ENCODE results near the gene LMNB1. TPM values are rescaled to one million over a fixed set of nuclear protein-coding genes. Genes with fewer than 3 reads are reported as not detected.
"Not testable (repeated sequence)": the region's sequence is repeated elsewhere in the genome, so short reads cannot be mapped to it uniquely, and the experiment has no call there.

Gene LMNB1
- polyA plus RNA-seq (ENCODE audit: insufficient read depth in 1 of 5, insufficient read length in 5 of 5, low replicate concordance in 1 of 5), result 100 to 1,000 TPM in 2 of 5 donors, 10 to 100 TPM in 3; 78.4 to 145 (median 93.5) TPM
- long read RNA-seq, donor 1, transcript LMNB1-201 (11 exons, 2,878 nt), result major isoform, 16 of 75 reads
- long read RNA-seq, donor 1, transcript LMNB1-202 (6 exons, 1,572 nt), result minor isoform, 5 of 75 reads
- long read RNA-seq, donor 1, partial matches to known transcripts, result 54 of 75 reads
- long read RNA-seq, donor 1, other reads (novel, unspliced or antisense), result 0 of 75 reads
- long read RNA-seq, donor 2, transcript LMNB1-201 (11 exons, 2,878 nt), result major isoform, 17 of 32 reads
- long read RNA-seq, donor 2, partial matches to known transcripts, result 13 of 32 reads
- long read RNA-seq, donor 2, other reads (novel, unspliced or antisense), result 0 of 32 reads
- long read RNA-seq, donor 3, transcript LMNB1-201 (11 exons, 2,878 nt), result major isoform, 14 of 37 reads
- long read RNA-seq, donor 3, partial matches to known transcripts, result 22 of 37 reads
- long read RNA-seq, donor 3, other reads (novel, unspliced or antisense), result 0 of 37 reads
- long read RNA-seq, donor 4, transcript LMNB1-201 (11 exons, 2,878 nt), result major isoform, 7 of 12 reads
- long read RNA-seq, donor 4, partial matches to known transcripts, result 5 of 12 reads
- long read RNA-seq, donor 4, other reads (novel, unspliced or antisense), result 0 of 12 reads
- long read RNA-seq, donor 5, transcript LMNB1-201 (11 exons, 2,878 nt), result major isoform, 24 of 44 reads
- long read RNA-seq, donor 5, partial matches to known transcripts, result 18 of 44 reads
- long read RNA-seq, donor 5, other reads (novel, unspliced or antisense), result 0 of 44 reads
- long read RNA-seq, donor 6, transcript LMNB1-201 (11 exons, 2,878 nt), result major isoform, 12 of 24 reads
- long read RNA-seq, donor 6, partial matches to known transcripts, result 10 of 24 reads
- long read RNA-seq, donor 6, other reads (novel, unspliced or antisense), result 0 of 24 reads
- long read RNA-seq, donor 7, transcript LMNB1-201 (11 exons, 2,878 nt), result major isoform, 10 of 28 reads
- long read RNA-seq, donor 7, partial matches to known transcripts, result 17 of 28 reads
- long read RNA-seq, donor 7, other reads (novel, unspliced or antisense), result 0 of 28 reads
- long read RNA-seq, donor 8, transcript LMNB1-201 (11 exons, 2,878 nt), result major isoform, 8 of 13 reads
- long read RNA-seq, donor 8, partial matches to known transcripts, result 5 of 13 reads
- long read RNA-seq, donor 8, other reads (novel, unspliced or antisense), result 0 of 13 reads

- peak; percentile 96 to 97 for DNase-seq
These were observed at the start of gene LMNB1 for GRCh38 chr5:126776499-126777256. Gene LMNB1, plus strand, starts transcription at chr5:126777136. Its CDS starts 373 bp downstream, at chr5:126777509.

GRCh38 chr5:126732716-126733115, 44.2 kb upstream of the LMNB1 start:
- no peak for DNase-seq

GRCh38 chr5:126734573-126734972, 42.4 kb upstream of the LMNB1 start:
- DNase-seq, result not testable (repeated sequence)

- no peak for DNase-seq
These were observed 40.8 kb upstream of the LMNB1 start for GRCh38 chr5:126736141-126736540.

- no peak for DNase-seq
These were observed 35.6 kb upstream of the LMNB1 start for GRCh38 chr5:126741361-126741760.

- no peak for DNase-seq
These were observed 34.5 kb upstream of the LMNB1 start for GRCh38 chr5:126742425-126742824.

GRCh38 chr5:126744836-126745235, 32.1 kb upstream of the LMNB1 start:
- no peak for DNase-seq

- DNase-seq, result no peak
These were observed 31.5 kb upstream of the LMNB1 start for GRCh38 chr5:126745259-126745992.

- DNase-seq, result no peak
These were observed 30.6 kb upstream of the LMNB1 start for GRCh38 chr5:126746290-126746689.

- no peak for DNase-seq
These were observed 24.7 kb upstream of the LMNB1 start for GRCh38 chr5:126752081-126752785.

- DNase-seq, result no peak
These were observed 23.7 kb upstream of the LMNB1 start for GRCh38 chr5:126753227-126753626.

- DNase-seq, result no peak
These were observed 22.3 kb upstream of the LMNB1 start for GRCh38 chr5:126754609-126755008.

- no peak for DNase-seq
These were observed 21.3 kb upstream of the LMNB1 start for GRCh38 chr5:126755593-126755992.

GRCh38 chr5:126757713-126758357, 19.1 kb upstream of the LMNB1 start:
- DNase-seq, result no peak

GRCh38 chr5:126763371-126763770, 13.6 kb upstream of the LMNB1 start:
- no peak for DNase-seq

- DNase-seq, result no peak
These were observed 7.2 kb upstream of the LMNB1 start for GRCh38 chr5:126769703-126770102.

GRCh38 chr5:126773536-126773935, 3.4 kb upstream of the LMNB1 start:
- DNase-seq, result not testable (repeated sequence)

GRCh38 chr5:126774595-126774994, 2.3 kb upstream of the LMNB1 start:
- DNase-seq, result not testable (repeated sequence)

All from right lung (tissue), 10 donors.